Measurements from ENCODE around the gene KRT32. TPM values are rescaled to one million over a fixed set of nuclear protein-coding genes. Genes with fewer than 3 reads are reported as not detected.

Gene KRT32
- total RNA-seq, 4 donors from 2014 or later, result not detected

GRCh38 chr17:41491476-41491875, 24.3 kb upstream of the KRT32 start:
- no peak for TF ChIP-seq CTCF (IDR thresholded peaks at IDR 0.05; ENCODE audit: low read depth)

DNA sequence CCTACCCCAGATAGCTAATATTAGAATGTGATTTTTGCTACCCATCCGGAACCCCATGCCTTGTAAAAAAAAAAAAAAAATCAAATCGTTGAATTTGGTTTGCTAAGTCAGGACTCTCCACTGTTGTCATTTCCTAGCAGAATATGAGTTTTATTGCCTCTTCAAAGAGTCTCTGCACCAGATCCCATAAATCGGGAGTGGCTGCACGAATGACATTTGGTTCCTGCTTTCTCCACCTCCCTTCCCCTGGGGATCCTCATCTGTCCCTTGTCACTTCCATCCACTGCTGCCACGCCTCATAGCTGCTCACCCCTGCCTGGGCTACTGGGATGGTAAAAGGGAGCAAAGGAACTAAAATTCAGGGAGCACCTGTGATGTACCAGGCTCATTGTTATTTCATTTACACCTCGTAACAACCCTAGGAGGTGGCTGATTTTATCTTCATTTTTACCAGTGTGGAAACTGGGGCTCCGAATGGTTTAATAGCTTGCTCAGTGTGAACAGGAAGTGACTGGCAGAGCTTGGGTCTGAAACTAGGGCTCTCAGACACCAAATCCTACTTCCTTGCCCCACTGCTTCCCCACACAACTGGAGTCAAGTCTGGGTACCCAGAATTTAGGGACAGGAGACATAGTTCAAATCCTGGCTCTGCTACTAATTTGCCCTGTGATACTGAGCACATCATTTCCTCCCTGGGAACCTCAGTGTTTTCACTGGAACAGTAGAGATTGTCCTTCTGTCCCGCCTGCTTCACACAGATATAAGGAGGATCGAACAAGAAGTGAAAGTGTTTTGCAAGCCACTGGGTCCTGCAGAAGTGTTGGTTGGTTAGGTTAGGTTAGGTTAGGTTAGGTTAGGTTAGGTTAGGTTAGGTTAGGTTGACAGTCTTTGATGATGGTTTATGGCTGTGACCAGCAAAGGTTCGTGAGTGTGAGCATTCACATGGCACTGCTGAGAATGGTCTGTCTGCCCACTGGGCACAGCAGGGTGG, 23.1 kb upstream of the KRT32 start:
- no peak for TF ChIP-seq CTCF (IDR thresholded peaks at IDR 0.05; ENCODE audit: low read depth)

GRCh38 chr17:41489531-41489930, 22.3 kb upstream of the KRT32 start, which contains the start of gene KRT36:
TSS of gene KRT36 (minus strand) at chr17:41489910. CDS start at chr17:41489864, 46 bp downstream.
- no peak for TF ChIP-seq CTCF (IDR thresholded peaks at IDR 0.05; ENCODE audit: low read depth)

- TF ChIP-seq CTCF (IDR thresholded peaks at IDR 0.05; ENCODE audit: low read depth), result no peak
These were observed 19.8 kb upstream of the KRT32 start for GRCh38 chr17:41486809-41487530.

DNA sequence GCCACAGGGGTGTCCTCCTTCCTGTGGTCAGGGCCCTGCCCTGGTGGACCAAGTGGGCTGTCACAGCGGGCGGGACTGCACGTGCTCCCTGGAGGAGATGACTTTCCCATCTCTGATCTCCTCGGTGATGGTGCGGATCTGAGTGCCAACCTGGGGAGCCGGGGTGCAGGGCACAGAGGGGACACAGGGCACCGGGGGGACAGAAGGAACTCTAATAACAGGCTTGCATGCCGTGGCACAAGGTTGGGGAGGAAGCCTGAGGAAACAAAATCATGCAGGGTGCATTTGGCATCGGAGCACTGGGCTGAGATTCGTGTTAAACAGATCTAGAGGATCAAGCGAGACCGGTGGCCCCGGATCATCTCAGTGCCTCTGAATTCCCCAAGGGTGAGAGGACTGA, 19.1 kb upstream of the KRT32 start:
- no peak for TF ChIP-seq CTCF (IDR thresholded peaks at IDR 0.05; ENCODE audit: low read depth)

DNA sequence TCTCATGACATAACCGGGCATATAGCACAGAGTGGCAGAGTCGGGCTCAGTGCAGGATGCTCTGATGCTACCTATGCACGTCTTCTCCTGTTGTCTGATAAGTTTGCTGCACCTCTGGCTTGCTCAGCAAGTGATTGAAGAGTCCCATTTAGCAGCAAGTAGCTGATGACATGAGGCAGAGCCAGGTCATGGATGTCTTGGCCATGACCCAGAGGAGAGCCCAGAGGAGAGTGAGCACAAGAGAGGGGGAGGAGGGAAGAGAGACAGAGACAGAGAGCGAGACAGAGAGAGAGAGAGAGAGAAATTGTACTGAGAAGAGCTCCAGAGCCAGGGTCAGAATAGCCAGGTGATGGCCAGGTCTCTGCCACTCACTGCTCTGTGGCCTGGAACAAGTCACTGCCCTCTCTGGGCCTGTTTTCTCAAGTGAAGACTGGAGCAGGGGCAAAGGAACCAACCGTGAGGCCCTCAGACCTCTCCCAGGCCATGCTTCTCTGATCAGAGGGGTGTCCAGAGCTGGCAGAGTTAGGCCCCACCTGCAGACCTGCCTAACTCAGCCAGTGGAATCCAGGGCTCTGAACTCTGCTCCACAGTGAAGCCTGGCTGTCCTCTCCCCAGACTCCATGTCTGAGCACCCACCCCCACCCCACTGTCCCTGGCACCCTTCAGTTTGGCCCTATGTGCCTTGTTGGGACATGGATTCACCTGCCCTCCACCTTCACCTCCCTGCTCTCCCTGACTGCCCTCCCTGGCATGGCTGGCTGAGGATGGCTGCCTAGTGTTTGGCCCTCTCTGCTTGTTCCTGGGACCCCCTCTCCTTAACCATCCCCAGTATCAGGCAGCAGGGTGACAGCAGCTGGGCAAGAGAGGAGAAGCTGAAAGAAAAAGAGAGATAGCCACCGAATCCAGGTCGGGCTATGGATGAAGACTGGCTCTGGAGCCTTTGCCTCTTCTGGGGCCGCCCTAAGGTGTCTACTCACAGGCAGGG, 18.0 kb upstream of the KRT32 start:
- no peak for TF ChIP-seq CTCF (IDR thresholded peaks at IDR 0.05; ENCODE audit: low read depth)
